GM19240 (cell line): ENCODE measurements around the gene MRPL50.

Experiments
- DNase-seq: peaks from one replicate; pipeline ENCODE4 v3.0.0; 2011; ENCODE audit warnings: low spot score; ENCODE audit not compliant: insufficient read length

The MRPL50 gene

DNA sequence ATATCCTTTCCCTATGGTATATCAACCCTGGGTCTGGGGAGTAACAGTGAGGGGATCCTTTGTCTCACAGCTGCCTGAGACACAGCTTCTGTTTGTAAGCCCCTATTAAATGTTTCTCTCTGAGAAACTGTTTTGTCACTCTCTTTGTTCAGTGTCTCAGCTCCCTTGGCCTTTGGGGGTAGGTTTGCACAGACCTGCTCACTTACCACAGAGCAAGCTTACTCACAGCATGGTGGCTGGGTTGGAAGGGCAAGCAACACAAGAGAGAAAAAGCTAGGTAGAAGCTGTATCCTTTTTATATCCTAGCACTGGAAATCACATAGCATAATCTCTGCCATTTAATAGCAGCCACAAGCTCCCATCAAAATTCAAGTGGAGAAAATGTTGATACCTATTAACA, 18.1 kb downstream of the MRPL50 start:
- no peak for DNase-seq

DNA sequence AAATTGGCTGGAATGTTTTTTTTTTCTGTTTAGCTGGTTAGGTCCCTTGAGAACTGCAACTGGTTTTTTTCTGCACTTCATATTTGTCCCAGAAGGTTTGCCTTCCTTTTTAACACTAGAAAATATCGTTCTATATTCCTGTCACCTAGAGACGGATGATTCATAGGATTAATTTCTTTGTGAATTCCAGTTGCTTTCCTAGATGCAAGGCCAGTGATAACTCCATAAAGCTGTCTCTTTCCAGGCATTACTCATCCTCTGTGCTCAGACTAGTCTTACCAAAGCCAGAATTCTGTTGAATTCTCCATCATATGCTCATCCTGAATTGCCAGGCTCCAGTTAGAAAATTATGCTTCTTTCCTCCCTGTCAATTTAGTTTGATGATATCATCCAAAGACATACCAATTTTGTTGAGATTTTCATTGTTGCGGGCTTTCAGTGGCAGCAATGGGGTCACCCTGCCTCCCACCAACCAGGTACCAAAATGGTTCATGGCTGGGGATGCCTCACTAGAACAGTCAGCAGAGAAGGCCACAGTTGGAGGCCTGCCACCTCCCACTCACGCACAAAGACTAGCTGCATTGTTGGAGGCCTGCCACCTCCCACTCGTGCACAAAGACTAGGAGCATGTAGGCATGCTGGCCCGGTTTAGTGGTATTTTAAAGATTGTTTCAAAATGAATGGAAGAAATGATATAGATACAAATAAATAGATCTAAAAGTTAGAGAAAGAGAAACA, 22.1 kb downstream of the MRPL50 start:
- no peak for DNase-seq

DNA sequence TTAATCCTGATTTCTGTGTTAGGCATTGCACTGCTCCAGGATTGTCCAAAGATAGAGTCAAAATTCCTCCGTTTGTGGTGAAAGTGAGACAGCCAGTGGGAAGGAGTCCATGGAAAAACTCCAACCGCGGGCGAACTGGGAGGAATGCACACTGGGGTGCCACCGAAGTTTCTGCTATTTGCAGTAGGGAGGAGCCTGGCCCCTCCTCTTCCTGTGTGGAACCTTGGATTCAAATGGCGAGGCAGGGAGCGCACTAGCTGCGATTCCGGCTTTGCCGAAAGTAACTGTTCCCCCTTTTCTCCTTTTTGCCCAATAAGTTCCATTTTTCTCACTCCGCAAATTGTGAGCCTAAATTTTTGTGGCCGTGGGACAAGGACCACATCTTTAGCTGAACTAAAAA, 22.9 kb downstream of the MRPL50 start:
- no peak for DNase-seq

DNA sequence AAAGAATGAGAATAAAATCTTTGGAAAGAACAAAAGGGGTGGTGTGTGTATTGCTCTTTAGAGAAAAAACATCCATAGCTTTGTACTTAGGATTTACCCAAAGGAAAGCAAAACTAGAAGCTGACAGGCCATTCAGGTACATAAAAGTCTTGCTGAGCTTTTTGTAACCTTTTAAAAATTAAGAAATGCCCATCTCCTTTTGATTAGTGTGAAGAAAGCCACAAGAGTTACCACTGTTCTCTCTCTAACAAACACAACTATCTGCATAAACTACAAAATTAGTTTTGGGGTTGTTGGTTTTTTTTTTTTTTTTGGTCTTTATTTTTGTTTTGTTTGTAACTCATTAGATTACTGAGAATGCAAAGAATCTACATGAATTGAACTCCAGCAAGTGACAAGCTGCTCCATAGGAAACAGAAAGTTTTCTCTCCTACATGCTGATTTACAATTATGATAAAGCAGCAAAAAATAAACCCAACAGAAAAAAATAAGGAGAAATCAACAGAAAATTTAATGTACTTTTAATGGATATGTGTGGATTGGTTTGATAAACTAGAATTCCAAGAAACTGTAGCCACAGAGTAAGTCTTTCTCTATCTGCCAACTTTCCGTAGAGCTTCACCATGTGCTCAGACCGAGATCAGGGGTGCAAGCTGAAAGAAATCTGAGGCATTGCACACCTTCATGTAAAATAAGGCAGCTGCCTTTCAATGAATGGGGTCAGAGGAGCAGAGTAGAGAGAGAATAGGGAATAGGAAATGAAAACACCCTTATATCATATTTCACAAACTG, 25.9 kb downstream of the MRPL50 start:
- no peak for DNase-seq

DNA sequence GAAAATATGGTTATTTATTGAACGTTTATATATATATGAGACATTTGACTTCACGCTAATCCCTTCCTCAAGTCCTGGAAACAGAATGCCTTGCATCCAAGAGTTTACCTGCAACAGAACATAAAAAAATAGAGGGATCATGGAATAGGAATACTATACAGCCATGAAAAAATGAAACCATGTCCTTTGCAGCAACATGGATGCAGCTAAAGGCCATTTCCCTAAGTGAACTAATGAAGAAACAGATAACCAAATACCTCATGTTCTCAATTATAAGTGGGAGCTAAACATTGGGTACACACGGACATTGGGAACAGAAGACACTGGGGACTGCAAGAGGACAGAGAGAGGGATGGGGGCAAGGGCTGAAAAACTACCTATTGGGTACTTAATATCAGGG, 26.6 kb downstream of the MRPL50 start:
- no peak for DNase-seq

DNA sequence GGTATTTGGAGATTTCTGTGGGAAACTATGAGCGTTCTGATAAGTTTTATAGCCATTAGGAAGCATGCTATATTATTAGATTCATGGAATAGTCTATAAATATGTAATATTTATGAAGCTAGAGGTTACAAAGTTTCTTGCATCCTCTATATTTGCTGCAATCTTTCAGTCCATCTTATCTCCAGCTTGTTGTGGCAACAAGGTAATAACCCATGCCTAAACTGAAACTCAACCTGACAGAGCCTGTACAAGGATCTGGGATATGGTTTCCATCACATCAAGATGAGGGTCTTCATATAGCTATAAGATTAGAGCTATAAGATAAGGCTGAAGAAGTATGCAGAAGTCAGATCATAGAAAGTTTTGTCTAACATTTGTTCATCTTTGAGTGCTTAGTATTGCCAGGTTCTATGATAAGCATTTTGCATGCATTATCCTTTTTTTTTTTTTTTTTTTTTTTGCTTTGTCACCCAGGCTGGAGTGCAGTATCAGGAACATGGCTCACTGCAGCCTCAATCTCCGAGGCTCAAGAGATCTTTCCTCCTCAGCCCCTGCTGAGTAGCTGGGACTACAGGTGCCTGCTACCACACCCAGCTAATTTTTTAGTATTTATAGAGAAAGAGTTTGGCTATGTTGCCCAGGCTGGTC, 28.4 kb downstream of the MRPL50 start:
- no peak for DNase-seq

DNA sequence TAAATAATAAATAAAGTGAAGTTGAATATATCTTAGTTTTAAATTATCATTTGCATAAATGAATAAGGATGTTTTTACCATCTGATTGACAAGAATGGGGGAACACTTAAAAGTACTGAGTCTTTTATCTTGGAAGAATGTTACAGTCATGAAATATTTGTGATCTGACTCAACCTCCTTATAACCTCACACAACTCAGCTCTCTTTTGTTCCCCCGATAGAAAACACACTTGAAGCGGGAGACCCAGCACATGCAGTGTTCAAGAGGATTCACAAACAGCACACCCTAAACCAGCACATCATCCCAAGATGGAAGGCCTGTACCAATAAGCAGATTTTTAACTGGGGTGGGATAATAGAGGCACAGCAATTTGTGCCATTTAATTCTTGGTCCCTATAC, 29.1 kb downstream of the MRPL50 start:
- DNase-seq, result no peak

DNA sequence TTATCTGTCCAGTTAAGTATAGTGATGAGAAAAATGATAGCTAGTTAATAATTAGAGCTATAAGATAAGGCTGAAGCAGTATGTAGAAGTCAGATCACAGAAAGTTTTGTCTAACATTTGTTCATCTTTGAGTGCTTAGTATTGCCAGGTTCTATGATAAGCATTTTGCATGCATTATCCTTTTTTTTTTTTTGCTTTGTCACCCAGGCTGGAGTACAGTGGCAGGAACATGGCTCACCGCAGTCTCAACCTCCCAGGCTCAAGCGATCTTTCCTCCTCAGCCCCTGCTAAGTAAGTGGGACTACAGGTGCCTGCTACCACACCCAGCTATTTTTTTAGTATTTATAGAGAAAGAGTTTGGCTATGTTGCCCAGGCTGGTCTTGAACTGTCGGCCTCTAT, 31.1 kb downstream of the MRPL50 start:
- DNase-seq, result no peak

DNA sequence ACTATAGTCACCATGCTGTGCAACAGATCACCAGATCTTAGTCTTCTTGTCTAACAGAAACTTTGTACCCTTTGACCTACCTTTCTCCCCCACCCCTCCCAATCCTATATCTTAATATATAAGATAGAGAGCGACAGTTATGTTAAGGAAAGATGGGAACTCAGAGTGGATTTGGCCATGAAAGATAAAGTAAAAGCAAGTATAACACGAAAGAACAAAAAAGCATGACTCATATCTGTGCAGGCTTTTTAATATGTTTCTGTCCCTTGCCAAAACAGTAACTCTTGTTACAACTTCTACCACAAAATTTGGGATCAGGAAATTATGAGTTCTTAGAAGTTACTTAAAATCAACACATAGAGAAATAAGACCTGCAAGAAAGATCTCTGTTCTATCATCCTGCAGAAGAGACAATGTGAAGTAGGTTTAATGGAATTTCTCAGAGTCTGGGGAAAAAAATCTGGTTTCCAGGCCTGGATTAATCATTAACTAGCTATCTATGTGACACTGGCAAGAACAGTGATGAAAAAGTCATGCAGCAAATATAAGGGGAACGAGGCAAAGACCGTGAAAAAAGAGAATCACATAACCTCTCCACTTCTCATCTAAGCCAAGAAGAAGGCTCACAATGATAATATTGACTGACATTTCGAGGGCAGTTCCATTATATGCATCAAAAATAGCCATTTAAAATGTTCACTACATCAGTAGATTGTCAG, 32.2 kb downstream of the MRPL50 start:
- DNase-seq, result no peak

DNA sequence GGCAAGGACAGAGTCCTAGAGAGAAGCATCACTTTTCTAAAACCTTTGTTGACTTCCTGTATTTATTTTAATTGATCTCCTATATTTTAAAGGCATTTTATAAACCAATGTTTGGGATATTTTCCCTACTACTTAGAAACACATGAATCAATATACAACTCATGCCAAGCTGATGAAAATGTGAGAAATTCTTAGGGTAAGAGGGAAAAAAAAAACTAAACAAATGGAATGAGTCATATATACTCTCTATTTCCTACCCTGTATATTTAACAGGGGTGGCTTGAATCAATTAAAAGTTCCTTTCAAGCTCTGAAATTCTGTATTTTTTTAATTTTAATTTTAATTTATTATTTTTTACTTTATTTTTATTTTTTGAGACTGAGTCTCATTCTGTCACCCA, 33.2 kb downstream of the MRPL50 start:
- DNase-seq, result no peak

DNA sequence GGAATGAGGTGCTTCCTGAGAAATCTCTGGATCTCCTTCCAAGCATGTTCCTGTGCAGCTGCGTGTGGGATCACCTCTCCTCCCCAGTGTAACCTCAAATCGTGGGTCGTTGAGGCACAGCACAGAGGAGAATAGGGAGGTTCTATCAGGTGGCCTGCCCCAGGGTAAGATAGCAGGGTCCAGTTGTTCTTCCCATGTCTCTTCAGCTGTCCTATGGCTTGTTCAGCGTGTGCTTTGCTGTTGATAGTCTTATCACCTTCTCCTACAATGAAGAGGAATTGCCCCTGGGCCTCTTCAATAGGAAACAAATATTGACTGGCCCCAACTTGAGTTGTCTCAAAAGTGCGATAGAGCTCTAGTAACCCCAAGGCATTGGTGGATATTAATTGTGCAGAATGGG, 36.0 kb downstream of the MRPL50 start:
- DNase-seq, result no peak

DNA sequence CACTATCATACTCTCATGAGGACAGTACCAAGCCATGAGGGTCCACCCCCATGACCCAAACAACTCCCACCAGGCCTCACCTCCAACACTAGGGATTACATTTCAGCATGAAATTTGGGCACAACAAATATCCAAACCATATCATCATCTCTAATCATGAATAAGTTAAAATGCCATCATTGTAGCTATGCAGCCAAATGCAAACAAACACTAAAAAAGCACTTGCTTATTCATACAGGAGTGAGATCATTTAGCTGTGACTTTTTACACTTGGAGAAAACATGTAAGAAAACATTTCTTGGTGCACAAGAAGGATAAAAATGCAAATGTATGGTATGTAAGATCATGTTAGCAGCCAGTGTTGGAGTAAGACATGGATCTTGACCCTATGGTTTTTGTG, 37.8 kb downstream of the MRPL50 start:
- no peak for DNase-seq

DNA sequence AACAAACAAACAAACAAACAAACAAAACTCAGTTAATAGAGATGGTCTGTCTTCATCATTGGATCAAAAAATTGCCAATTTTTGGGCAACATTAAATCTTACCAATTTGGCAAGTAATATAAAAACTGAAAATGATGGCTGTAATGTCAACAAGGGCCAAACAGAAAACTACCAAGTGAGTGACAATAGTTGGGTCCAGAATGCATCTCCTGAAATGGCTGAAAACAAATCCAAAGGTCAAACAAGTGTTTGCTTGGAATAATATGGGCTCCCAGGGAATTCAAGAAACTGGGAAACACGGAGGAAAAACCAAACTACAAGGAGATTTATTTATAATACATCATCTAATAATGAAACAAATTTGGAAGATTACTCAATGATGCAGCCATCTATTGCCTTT, 38.7 kb downstream of the MRPL50 start:
- DNase-seq, result no peak

DNA sequence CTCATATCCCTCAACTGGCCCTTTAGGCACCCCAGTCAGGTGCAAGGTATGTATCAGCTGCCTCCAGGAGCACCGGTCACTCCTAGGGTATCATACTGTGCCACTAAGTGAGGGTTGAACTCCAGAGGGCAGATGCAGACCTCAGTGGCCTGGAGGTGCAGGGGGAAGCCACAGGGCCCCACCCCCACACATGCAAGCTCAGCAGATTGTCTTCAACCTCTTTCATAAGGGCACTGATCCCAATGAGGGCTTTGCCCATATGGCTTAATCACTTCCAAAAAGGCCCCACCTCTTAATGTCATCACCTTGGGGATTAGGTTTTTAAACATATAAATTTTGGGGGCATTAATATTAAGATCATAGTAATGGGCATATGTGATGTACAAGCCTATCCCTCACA, 41.8 kb downstream of the MRPL50 start:
- no peak for DNase-seq

DNA sequence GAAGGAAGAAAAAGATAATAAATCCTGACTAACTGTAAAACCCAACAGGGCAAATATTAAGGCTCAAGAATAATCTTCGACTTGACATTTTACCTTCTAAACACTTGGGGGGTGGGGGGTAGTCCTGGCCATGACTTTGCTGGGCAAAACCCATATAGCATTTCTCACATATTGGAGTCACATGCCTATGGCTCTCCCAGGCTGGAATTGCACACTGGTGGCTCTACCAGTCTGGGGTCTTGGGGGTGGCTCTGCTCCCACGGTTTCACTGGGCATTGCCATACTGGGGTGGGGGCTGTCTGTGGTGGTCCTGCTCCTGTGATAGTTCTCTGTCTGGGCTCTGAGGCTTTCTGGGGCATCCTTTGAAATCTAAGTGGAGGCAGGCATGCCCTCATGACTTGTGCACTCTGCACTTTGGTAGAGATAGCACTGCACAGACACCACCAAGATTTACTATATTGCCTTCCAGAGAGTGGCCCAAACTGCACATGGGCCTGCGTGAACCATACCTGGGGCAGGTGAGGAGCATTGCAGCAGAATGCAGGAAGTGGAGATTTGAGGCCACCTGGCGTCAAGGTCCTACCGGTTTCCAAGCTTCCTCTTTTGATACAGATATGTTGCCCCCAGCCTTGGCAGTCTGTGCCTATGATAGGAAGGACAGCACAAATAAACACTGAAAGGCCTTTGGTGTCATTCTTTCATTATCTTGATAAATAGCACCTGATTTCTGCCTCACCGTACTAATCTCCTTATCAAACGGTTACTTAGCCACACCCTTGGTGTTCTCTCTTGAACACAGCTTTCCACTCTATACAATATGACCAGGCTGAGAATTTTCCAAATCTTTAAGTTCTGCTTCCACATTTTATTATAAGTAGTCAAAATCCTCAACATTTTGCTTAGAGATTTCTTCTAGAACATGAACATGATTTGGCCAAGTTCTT, 43.4 kb downstream of the MRPL50 start:
- DNase-seq, result no peak

DNA sequence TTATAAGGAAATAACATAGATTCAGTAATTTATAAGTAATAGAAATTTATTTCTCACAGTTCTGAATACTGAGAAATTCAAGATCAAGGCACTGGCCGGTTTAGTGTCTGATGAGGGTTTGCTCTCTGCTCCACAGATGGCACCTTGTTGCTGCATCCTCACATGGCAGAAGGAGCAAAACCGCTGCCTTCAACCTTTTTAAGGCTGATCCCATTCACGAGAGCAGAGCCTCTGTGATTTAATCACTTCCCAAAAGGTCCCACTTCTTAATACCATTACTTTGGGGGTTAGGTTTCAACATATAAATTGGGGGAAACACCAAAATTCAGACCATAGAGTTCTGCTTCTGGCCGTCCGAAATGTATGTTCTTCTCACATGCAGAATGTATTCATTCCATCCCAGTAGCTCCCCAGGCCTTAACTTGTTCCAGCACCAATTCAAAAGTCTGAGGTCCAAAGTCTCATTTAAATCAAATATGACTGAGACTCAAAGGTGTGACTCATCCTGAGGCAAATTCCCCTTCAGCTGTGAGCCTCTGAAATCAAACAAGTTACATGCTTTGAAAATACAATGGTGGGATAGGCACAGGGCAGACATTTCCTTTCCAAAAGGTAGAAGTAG, 44.2 kb downstream of the MRPL50 start:
- no peak for DNase-seq

DNA sequence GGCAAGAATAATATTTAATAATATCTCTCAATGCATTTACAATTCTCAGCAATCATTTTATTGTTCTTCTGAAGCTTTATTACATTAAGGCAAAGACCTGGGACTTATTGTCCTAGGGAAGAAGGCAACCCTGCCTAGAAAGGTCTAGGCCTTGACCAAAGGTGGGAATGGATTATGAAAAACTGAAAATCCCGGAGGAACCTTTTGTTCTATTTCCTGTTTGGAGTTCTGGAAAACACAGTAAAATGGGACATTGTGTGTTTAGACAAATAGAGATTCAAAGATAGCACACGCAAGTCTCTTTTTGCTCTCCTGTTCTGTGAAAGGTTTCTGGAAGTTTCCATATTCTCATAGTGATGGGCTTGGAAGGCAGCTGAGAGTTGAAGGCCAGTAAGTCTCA, 44.7 kb downstream of the MRPL50 start:
- no peak for DNase-seq

DNA sequence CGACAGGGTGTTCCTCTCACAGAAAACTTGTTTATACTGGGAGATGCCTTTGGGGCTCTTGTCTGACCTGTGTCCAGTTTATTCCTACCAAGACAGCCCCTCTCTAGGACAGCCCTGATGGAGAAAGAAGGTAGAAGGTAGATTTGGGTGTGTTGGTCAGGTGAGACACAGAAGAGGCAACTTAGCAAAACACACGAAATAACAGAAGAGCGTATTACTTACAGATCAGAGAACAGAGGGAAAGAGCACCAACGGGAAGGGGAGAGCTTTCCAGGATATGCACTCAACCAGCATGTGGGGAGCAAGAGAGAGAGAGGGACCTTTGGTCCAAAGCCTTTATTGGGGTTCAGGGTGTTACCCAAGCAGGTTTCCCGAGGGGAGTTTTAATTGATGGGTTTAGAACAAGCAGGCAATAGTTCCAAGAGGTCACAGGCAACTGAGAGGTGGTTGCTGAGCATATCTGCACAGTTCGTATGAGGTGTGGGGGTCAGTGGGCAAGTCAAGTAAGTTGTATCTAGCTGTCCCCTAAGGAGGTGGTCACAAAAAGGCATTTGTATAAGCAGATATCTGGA, 45.4 kb downstream of the MRPL50 start:
- no peak for DNase-seq

DNA sequence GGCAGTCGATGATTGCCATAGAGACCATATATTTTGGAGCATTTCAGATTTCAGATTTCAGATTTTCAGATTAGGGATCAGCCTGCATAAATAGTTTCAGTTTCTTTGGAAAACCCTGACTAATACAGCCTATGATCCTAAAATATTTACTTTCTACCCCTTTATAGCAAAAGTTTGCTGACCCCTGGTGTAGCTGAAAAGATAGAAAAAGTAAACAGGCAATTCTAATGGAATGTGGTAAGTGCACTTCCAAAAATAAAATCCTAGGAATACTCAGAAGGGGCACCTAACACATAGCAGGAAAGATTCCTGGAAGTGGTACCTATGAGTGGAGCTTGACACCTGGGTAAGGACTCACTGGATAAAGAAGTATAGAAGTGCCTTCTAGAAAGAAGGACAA, 48.1 kb downstream of the MRPL50 start:
- no peak for DNase-seq

DNA sequence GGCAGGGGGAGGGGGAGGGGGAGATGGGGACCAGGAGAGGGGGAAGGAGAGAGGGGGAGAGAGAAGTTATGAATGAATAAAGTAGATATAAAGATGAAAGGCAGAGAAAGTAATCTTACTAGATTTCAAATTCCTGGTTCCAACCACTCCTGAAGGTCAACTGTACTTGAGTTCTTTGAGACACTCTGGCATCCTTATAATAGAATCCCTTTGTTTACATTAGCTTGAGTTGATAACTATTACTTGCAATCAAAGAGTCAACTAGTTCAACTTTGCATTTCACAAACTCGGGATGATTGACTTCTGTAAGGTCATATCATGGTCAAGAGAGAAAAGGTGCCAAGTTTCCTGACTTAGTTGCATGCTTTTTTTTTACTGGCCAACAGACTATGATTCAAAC, 55.8 kb downstream of the MRPL50 start:
- no peak for DNase-seq
